H1 (cell line): ENCODE results near the gene ACSL6. TPM values are rescaled to one million over a fixed set of nuclear protein-coding genes. Genes with fewer than 3 reads are reported as not detected.

Experiments used
- CTCF ChIA-PET: fragments of 300-600 bp; sonication (Branson Sonifier 250); formaldehyde crosslinking; loops from one replicate; lab custom pipeline; 2021; ENCODE audit not compliant: partially characterized antibody; lab: Charles Lee
- POLR2A ChIA-PET: fragments of 300-600 bp; sonication (Branson Sonifier 250); formaldehyde crosslinking; loops from one replicate; lab custom pipeline; 2021; ENCODE audit warnings: inconsistent platforms; ENCODE audit not compliant: partially characterized antibody; lab: Charles Lee
- DNase-seq, 2 experiments: peaks; one replicate each; pipeline versions ENCODE4 v3.0.0 to v3.0.0-alpha.2; 2010 to 2022; ENCODE audit warnings: low spot score in 2 of 2, low read depth in 1 of 2, mixed read lengths in 1 of 2
- FAIRE-seq: peaks from 2 replicates; lab custom pipeline; 2011; peaks lifted over from hg19 to GRCh38; lab: Jason Lieb, UNC
- H2AFZ ChIP-seq: 2 replicates; pipeline ENCODE4 v1.8.1; 2012; ENCODE audit warnings: low read length, inconsistent platforms
- H2AK5ac ChIP-seq: 2 replicates; pipeline ENCODE4 v1.6.1; 2013; ENCODE audit warnings: low read depth, low read length
- H2BK120ac ChIP-seq: replicated peaks from 2 replicates; pipeline ENCODE3; 2013; ENCODE audit warnings: low read depth, low read length, inconsistent platforms
- H2BK12ac ChIP-seq: 2 replicates; pipeline ENCODE4 v1.6.1; 2013; ENCODE audit warnings: low read depth, low read length
- H2BK15ac ChIP-seq: 2 replicates; pipeline ENCODE4 v1.6.1; 2013; ENCODE audit warnings: low read length
- H2BK20ac ChIP-seq: 2 replicates; pipeline ENCODE4 v1.6.1; 2013; ENCODE audit warnings: low read length
- H2BK5ac ChIP-seq: 2 replicates; pipeline ENCODE4 v1.6.1; 2013; ENCODE audit warnings: low read depth, low read length
- H3K14ac ChIP-seq: 2 replicates; pipeline ENCODE4 v1.6.1; 2013; ENCODE audit warnings: inconsistent platforms; ENCODE audit not compliant: insufficient read length
- H3K18ac ChIP-seq: 2 replicates; pipeline ENCODE4 v1.6.1; 2013; ENCODE audit warnings: low read length; ENCODE audit errors: extremely low read depth
- H3K23ac ChIP-seq: 2 replicates; pipeline ENCODE4 v1.6.1; 2013; ENCODE audit warnings: inconsistent platforms; ENCODE audit not compliant: insufficient read length
- H3K23me2 ChIP-seq: 2 replicates; pipeline ENCODE4 v1.6.1; 2013; ENCODE audit warnings: low read depth, low read length
- H3K27ac ChIP-seq: 2 replicates; pipeline ENCODE4 v1.6.1; 2011; ENCODE audit warnings: low read depth, low read length, inconsistent platforms
- H3K27me3 ChIP-seq, 4 experiments: replicated peaks in 1 of 4; 1 replicate in 1 of 4; 2 replicates in 3 of 4; pipeline versions ENCODE4 v1.6.1 to v1.8.1; 2011 to 2013; ENCODE audit warnings: low read length in 3 of 4, mild to moderate bottlenecking in 3 of 4, inconsistent platforms in 2 of 4, mixed read lengths in 2 of 4, moderate library complexity in 1 of 4; ENCODE audit not compliant: control insufficient read depth in 3 of 4, insufficient read depth in 3 of 4; ENCODE audit errors: extremely low read depth in 1 of 4
- H3K36me3 ChIP-seq, 4 experiments: 2 replicates each; pipeline versions ENCODE4 v1.6.1 to v1.8.1; 2011 to 2013; ENCODE audit warnings: mild to moderate bottlenecking in 4 of 4, low read length in 3 of 4, moderate library complexity in 2 of 4, control low read depth in 1 of 4, inconsistent platforms in 1 of 4; ENCODE audit not compliant: insufficient read depth in 4 of 4, control insufficient read depth in 2 of 4
- H3K4ac ChIP-seq: replicated peaks from 2 replicates; pipeline ENCODE3; 2013; ENCODE audit warnings: low read length, low read depth, mixed read lengths, inconsistent platforms; ENCODE audit not compliant: insufficient read length
- H3K4me1 ChIP-seq, 4 experiments: replicated peaks in 1 of 4; 1 replicate in 1 of 4; 2 replicates in 3 of 4; pipeline versions ENCODE4 v1.6.1 to v1.8.1; 2011 to 2013; ENCODE audit warnings: low read length in 3 of 4, inconsistent platforms in 2 of 4, mixed read lengths in 1 of 4; ENCODE audit not compliant: insufficient read depth in 4 of 4, control insufficient read depth in 3 of 4
- H3K4me2 ChIP-seq, 2 experiments: 2 replicates each; pipeline versions ENCODE4 v1.6.1 to v1.8.1; 2011 to 2013; ENCODE audit warnings: low read depth in 2 of 2, low read length in 2 of 2, control low read depth in 1 of 2, inconsistent platforms in 1 of 2, mild to moderate bottlenecking in 1 of 2; ENCODE audit not compliant: insufficient read depth in 1 of 2
- H3K4me3 ChIP-seq, 4 experiments: fragments of 200-600, 300-600 bp in 1 of 4; sonication (generic), shearing (Covaris generic), sonication (Bioruptor Twin) in 1 of 4; 2 replicates each; pipeline versions ENCODE4 v1.5.1 to v1.8.1; 2011 to 2016; ENCODE audit warnings: low read length in 4 of 4, low read depth in 3 of 4, control low read depth in 2 of 4, inconsistent platforms in 2 of 4, mild to moderate bottlenecking in 2 of 4, mixed read lengths in 1 of 4, moderate library complexity in 1 of 4; ENCODE audit not compliant: insufficient read depth in 2 of 4; ENCODE audit errors: extremely low read depth in 1 of 4
- H3K56ac ChIP-seq: replicated peaks from 2 replicates; pipeline ENCODE3; 2013; ENCODE audit warnings: low read depth, mild to moderate bottlenecking, mixed read lengths, low read length, inconsistent platforms; ENCODE audit not compliant: insufficient read length
- H3K79me1 ChIP-seq: 2 replicates; pipeline ENCODE4 v1.6.1; 2013; ENCODE audit warnings: low read depth, low read length, control low read depth
- H3K79me2 ChIP-seq, 2 experiments: 2 replicates each; pipeline versions ENCODE4 v1.6.1 to v1.8.1; 2012 to 2013; ENCODE audit warnings: low read length in 2 of 2, mild to moderate bottlenecking in 2 of 2, inconsistent platforms in 1 of 2; ENCODE audit not compliant: insufficient read depth in 2 of 2, control insufficient read depth in 1 of 2
- H3K9ac ChIP-seq, 4 experiments: replicated peaks in 1 of 4; 1 replicate in 1 of 4; 2 replicates in 3 of 4; pipeline versions ENCODE4 v1.6.1 to v1.8.1; 2011 to 2013; ENCODE audit warnings: low read depth in 3 of 4, low read length in 3 of 4, control low read depth in 2 of 4, mild to moderate bottlenecking in 2 of 4, moderate library complexity in 2 of 4, inconsistent platforms in 1 of 4; ENCODE audit errors: extremely low read depth in 1 of 4
- H3K9me3 ChIP-seq, 2 experiments: 2 replicates each; pipeline versions ENCODE4 v1.6.1 to v1.8.1; 2012 to 2013; ENCODE audit warnings: mild to moderate bottlenecking in 2 of 2, moderate library complexity in 2 of 2, control low read depth in 1 of 2, inconsistent platforms in 1 of 2, low read depth in 1 of 2, low read length in 1 of 2, mixed read lengths in 1 of 2; ENCODE audit not compliant: insufficient read depth in 2 of 2
- H4K20me1 ChIP-seq, 2 experiments: replicated peaks in 1 of 2; 2 replicates each; pipeline versions ENCODE3 to v1.8.1; 2011 to 2013; ENCODE audit warnings: inconsistent platforms in 2 of 2, low read length in 2 of 2, mild to moderate bottlenecking in 1 of 2; ENCODE audit not compliant: insufficient read depth in 2 of 2, control insufficient read depth in 1 of 2
- H4K5ac ChIP-seq: 2 replicates; pipeline ENCODE4 v1.6.1; 2013; ENCODE audit warnings: low read length, low read depth, mixed read lengths, inconsistent platforms; ENCODE audit not compliant: insufficient read length
- H4K8ac ChIP-seq: 2 replicates; pipeline ENCODE4 v1.8.0; 2013; ENCODE audit warnings: mild to moderate bottlenecking, moderate library complexity, low read length, inconsistent platforms; ENCODE audit not compliant: insufficient read depth; ENCODE audit errors: extremely low read depth
- H4K91ac ChIP-seq: replicated peaks from 2 replicates; pipeline ENCODE3; 2013; ENCODE audit warnings: low read length, mixed read lengths, inconsistent platforms; ENCODE audit not compliant: insufficient read length
- BCL11A ChIP-seq, 2 experiments: IDR thresholded peaks; one replicate each; pipeline ENCODE4 v1.6.1; 2011; ENCODE audit warnings: low read depth in 2 of 2, low read length in 2 of 2, mild to moderate bottlenecking in 2 of 2
- BRCA1 ChIP-seq: IDR thresholded peaks from 2 replicates; pipeline ENCODE4 v1.6.1; 2012; ENCODE audit warnings: low read depth, low read length, improper control_type of control experiment
- CBX5 ChIP-seq: fragments of 300-800, 300-1000 bp; sonication (generic); IDR thresholded peaks from 2 replicates; pipeline ENCODE4 v1.7.1; 2016; ENCODE audit warnings: antibody characterized with exemption, low read length, low read depth
- CBX8 ChIP-seq: fragments of 300-800, 300-1000 bp; sonication (generic); IDR thresholded peaks from 2 replicates; pipeline ENCODE4 v1.7.1; 2016; ENCODE audit warnings: low read depth, low read length, borderline replicate concordance
- CHD1 ChIP-seq: IDR thresholded peaks from 2 replicates; pipeline ENCODE4 v1.6.1; 2012; ENCODE audit warnings: low read depth, low read length, improper control_type of control experiment
- CTBP2 ChIP-seq: IDR thresholded peaks from 2 replicates; pipeline ENCODE4 v1.7.0; 2011; ENCODE audit warnings: borderline replicate concordance, mild to moderate bottlenecking, moderate library complexity, mixed read lengths, low read length; ENCODE audit not compliant: insufficient read depth, insufficient read length
- MAFK ChIP-seq: IDR thresholded peaks from 2 replicates; pipeline ENCODE4 v1.6.1; 2012; ENCODE audit warnings: low read depth, mild to moderate bottlenecking, improper control_type of control experiment, low read length
- RNF2 ChIP-seq: fragments of 200-900, 300-1000 bp; sonication (generic); IDR thresholded peaks from 2 replicates; pipeline ENCODE4 v1.7.1; 2016; ENCODE audit warnings: borderline replicate concordance, low read depth, mild to moderate bottlenecking, antibody characterized with exemption, low read length; ENCODE audit not compliant: poor library complexity, severe bottlenecking; ENCODE audit errors: missing control alignments
- SIX5 ChIP-seq: IDR thresholded peaks from 2 replicates; pipeline ENCODE4 v1.6.1; 2011; ENCODE audit warnings: mild to moderate bottlenecking, low read depth, low read length
- TAF1 ChIP-seq: IDR thresholded peaks from 2 replicates; pipeline ENCODE4 v1.6.1; 2011; ENCODE audit warnings: mild to moderate bottlenecking, low read depth, low read length
- YY1 ChIP-seq: IDR thresholded peaks from 2 replicates; pipeline ENCODE4 v1.6.1; 2011; ENCODE audit warnings: low read depth, mild to moderate bottlenecking, low read length
- WGBS, 2 experiments: shearing (Covaris generic) in 1 of 2; methylation state at CpG; one replicate each; pipeline versions ENCODE4 v1.1.6 to v1.1.7; 2013 to 2015; ENCODE audit warnings: low lambda C conversion rate in 2 of 2, mixed read lengths in 2 of 2, inconsistent platforms in 1 of 2, low coverage in 1 of 2, missing lambda C conversion rate in 1 of 2; ENCODE audit not compliant: insufficient replicate concordance in 2 of 2, insufficient coverage in 1 of 2, insufficient read length in 1 of 2; ENCODE audit errors: extremely low coverage in 1 of 2, missing lambda C conversion rate in 1 of 2; 5-methylcytosine and 5-hydroxymethylcytosine counted together
- polyA plus RNA-seq, 7 experiments: library from polyadenylated mRNA; depleted of rRNA in 3 of 7; stranded (reverse) in 5 of 7; unstranded in 2 of 7; fragments of >200 nt in 5 of 7; fragments of 200-250 nt in 2 of 7; gene quantifications; 1 replicate in 5 of 7; 2 replicates in 1 of 7; 4 replicates in 1 of 7; pipeline versions ENCODE4 v1.2.1 to v1.2.3, GENCODE V29; 2011 to 2013; ENCODE audit warnings: missing spikeins in 2 of 7, mixed read lengths in 2 of 7
- total RNA-seq: library from RNA; stranded (reverse); fragmentation: NEBNext Ultra II Directional; extraction: Animal tissue kit (Norgen Biotek cat#: 25700); gene quantifications from 2 replicates; pipeline ENCODE4 v1.2.1, GENCODE V29; 2021
- TF ChIP-seq, protein P1 (sequence below): IDR thresholded peaks from 2 replicates; pipeline ENCODE4 v1.6.1; 2012; ENCODE audit warnings: inconsistent platforms
- TF ChIP-seq, protein P2 (sequence below): IDR thresholded peaks from 2 replicates; pipeline ENCODE4 v1.6.1; 2011; ENCODE audit warnings: low read length, improper control_type of control experiment

The ACSL6 gene
- total and polyA plus RNA-seq, 2 of the 8 experiments (the other 6 are each of a cell fraction or from before 2014, with no cell fraction given) = 2.3 to 2.4 TPM

DNA sequence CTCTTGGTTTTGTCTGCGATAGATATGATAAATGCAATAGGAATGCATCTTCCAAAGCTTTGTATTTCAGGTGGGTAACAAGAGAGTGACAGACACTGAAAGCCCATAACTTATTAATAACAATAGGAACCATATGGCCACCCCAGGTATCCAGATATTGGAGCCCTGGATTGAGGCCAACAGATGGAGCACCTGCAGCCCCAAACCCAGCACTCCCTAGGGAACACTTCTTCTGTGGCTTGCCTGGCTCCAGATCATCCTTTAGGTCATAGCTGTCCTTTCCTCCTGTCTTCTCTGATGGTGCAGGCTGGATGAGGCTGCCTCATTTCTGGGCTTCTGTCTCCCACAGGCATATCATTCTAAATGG lies 44.0 kb upstream of the ACSL6 start:
- ChIA-PET POLR2A (no interaction called here), CTCF (interaction anchor here (1.2 to 4.3 kb wide), 2 partner anchors 8 to 245 kb away, joined by 5 to 31 read pairs; no protein-coding TSS in a partner anchor)
- H3K4ac ChIP-seq = no peak overlapping the region
- H4K5ac ChIP-seq = no peak overlapping the region
- H2BK20ac ChIP-seq = no peak overlapping the region
- DNase-seq (no peak), FAIRE-seq (no peak)
- H3K79me1 ChIP-seq = no peaks in the 10 kb centered on the region
- no peak overlapping the region for H3K4me3 ChIP-seq
- H3K9ac ChIP-seq = no peak overlapping the region
- no peak overlapping the region for H4K91ac ChIP-seq
- H3K4me2 ChIP-seq = no peak overlapping the region
- no peak overlapping the region for H4K8ac ChIP-seq
- no peaks in the 10 kb centered on the region for H3K79me2 ChIP-seq
- no peak overlapping the region for H3K18ac ChIP-seq
- WGBS, 2 experiments = 86% methylated on average over 1 of the region's 1 CpG; no CpG with 5 or more reads in 1 of the 2 experiments
- H2BK5ac ChIP-seq = no peak overlapping the region
- no peak overlapping the region for H3K56ac ChIP-seq
- no peak overlapping the region for H3K27ac ChIP-seq
- no peak overlapping the region for H2BK15ac ChIP-seq
- no peak overlapping the region for H2AFZ ChIP-seq
- H3K27me3 ChIP-seq = no peaks in the 10 kb centered on the region
- H3K14ac ChIP-seq = no peak overlapping the region
- no peak overlapping the region for H2AK5ac ChIP-seq
- H2BK120ac ChIP-seq = no peak overlapping the region
- no peak overlapping the region for H3K23ac ChIP-seq
- no peaks in the 10 kb centered on the region for H3K23me2 ChIP-seq
- no peaks in the 10 kb centered on the region for H4K20me1 ChIP-seq
- H3K4me1 ChIP-seq = no peaks in the 10 kb centered on the region; a peak in 1 of 7 replicates
- no peaks in the 10 kb centered on the region for H3K9me3 ChIP-seq
- no peak overlapping the region for H2BK12ac ChIP-seq
- no peaks in the 10 kb centered on the region for H3K36me3 ChIP-seq
- no peak for TF ChIP-seq CTBP2
- TF ChIP-seq CHD1 = no peak
- TF ChIP-seq SIX5 = no peak
- no peak for TF ChIP-seq CBX5
- no peak for TF ChIP-seq MAFK
- no peak for TF ChIP-seq BRCA1
- TF ChIP-seq CBX8 = no peak
- TF ChIP-seq YY1 = no peak
- TF ChIP-seq RNF2 = no peak
- TF ChIP-seq, protein P1, sequence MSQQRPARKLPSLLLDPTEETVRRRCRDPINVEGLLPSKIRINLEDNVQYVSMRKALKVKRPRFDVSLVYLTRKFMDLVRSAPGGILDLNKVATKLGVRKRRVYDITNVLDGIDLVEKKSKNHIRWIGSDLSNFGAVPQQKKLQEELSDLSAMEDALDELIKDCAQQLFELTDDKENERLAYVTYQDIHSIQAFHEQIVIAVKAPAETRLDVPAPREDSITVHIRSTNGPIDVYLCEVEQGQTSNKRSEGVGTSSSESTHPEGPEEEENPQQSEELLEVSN = no peak
- no peak for TF ChIP-seq BCL11A (IDR thresholded peaks at IDR 0.05; ENCODE audit: low read depth in 2 of 2, low read length in 2 of 2)
- TF ChIP-seq TAF1 = no peak
- TF ChIP-seq, protein P2, sequence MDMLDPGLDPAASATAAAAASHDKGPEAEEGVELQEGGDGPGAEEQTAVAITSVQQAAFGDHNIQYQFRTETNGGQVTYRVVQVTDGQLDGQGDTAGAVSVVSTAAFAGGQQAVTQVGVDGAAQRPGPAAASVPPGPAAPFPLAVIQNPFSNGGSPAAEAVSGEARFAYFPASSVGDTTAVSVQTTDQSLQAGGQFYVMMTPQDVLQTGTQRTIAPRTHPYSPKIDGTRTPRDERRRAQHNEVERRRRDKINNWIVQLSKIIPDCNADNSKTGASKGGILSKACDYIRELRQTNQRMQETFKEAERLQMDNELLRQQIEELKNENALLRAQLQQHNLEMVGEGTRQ = no peak
